NT2/D1 (cell line): ENCODE results near the gene LRMDA.

ENCODE experiments used
- SUZ12 ChIP-seq: IDR thresholded peaks from 2 replicates; pipeline ENCODE4 v1.6.1; 2011; ENCODE audit not compliant: insufficient read length, insufficient read depth; ENCODE audit errors: extremely low read depth
- YY1 ChIP-seq: IDR thresholded peaks from 2 replicates; pipeline ENCODE4 v1.6.1; 2011; ENCODE audit not compliant: insufficient read length, insufficient read depth
- ZNF274 ChIP-seq: IDR thresholded peaks from 2 replicates; pipeline ENCODE4 v1.6.1; 2011; ENCODE audit warnings: mild to moderate bottlenecking, low read depth, low read length

- TF ChIP-seq SUZ12 (no peak), ZNF274 (no peak), YY1 (no peak)
These were observed 1151.1 kb downstream of the LRMDA start for GRCh38 chr10:76582531-76582930.
